ENCODE data around the gene C1orf167. TPM values are rescaled to one million over a fixed set of nuclear protein-coding genes. Genes with fewer than 3 reads are reported as not detected.

C1orf167 gene
- polyA plus RNA-seq, 3 donors = 0.05 TPM; not detected in 2

GRCh38 chr1:11728126-11728806 lies 33.7 kb upstream of the C1orf167 start:
- peaks cover 0 to 5% (median 0%) of the 10 kb centered on the region in 7 donors for H3K9me3 Mint-ChIP-seq
- Histone ChIP-seq H3K9me3 (replicated peaks in 1 of 2; ENCODE audit: control insufficient read depth in 1 of 2, insufficient read depth in 1 of 2, low read length in 2 of 2) (no peaks in the 10 kb centered on the region), H3K4me1 (ENCODE audit: control insufficient read depth in 1 of 2, insufficient read depth in 2 of 2, low read length in 2 of 2) (peaks cover 91 to 95% of the 10 kb centered on the region in 2 donors), H3K36me3 (replicated peaks in 1 of 2; ENCODE audit: control insufficient read depth in 1 of 2, insufficient read depth in 2 of 2, low read length in 2 of 2) (no peaks in the 10 kb centered on the region), H3K4me2 (replicated peaks; ENCODE audit: extremely low read depth, low read length, poor library complexity, severe bottlenecking) (peak overlapping the region; percentile 75), H3K4me3 (replicated peaks in 1 of 3; ENCODE audit: low read depth in 2 of 3, low read length in 3 of 3) (peak overlapping the region in 1 of 3 experiments; percentile 72), H4K20me1 (ENCODE audit: insufficient read depth, low read length) (no peaks in the 10 kb centered on the region), H3K79me2 (ENCODE audit: insufficient read depth, low read length) (peaks cover 3% of the 10 kb centered on the region), H2AFZ (ENCODE audit: insufficient read depth, low read depth, low read length, poor library complexity, severe bottlenecking) (no peak overlapping the region), H3K27me3 (ENCODE audit: control insufficient read depth in 2 of 2, insufficient read depth in 2 of 2, low read length in 2 of 2) (no peaks in the 10 kb centered on the region), H3K9ac (ENCODE audit: insufficient read depth, low read length, poor library complexity, severe bottlenecking) (no peak overlapping the region), H3K27ac (ENCODE audit: low read depth in 1 of 2, low read length in 2 of 2) (peak overlapping the region; percentile 74 to 87)
- peak overlapping the region in 6 of 7 donors; percentile 25 to 98 (median 84) for H3K27ac Mint-ChIP-seq
- no peak overlapping the region for H3K4me3 Mint-ChIP-seq
- 94% methylated on average over 4 of the region's 4 CpGs for WGBS (ENCODE audit: insufficient coverage)
- DNase-seq = no peak
- H3K4me1 Mint-ChIP-seq = peaks cover 92% of the 10 kb centered on the region
- intact Hi-C loops (cut with micrococcal nuclease) = no loop called here
- peaks cover 0 to 2% (median 0%) of the 10 kb centered on the region in 3 donors for H3K27me3 Mint-ChIP-seq (ENCODE audit: low read depth in 3 of 3)
- peaks cover 0 to 3% of the 10 kb centered on the region in 2 donors for H3K36me3 Mint-ChIP-seq
- TF ChIP-seq, protein P1, sequence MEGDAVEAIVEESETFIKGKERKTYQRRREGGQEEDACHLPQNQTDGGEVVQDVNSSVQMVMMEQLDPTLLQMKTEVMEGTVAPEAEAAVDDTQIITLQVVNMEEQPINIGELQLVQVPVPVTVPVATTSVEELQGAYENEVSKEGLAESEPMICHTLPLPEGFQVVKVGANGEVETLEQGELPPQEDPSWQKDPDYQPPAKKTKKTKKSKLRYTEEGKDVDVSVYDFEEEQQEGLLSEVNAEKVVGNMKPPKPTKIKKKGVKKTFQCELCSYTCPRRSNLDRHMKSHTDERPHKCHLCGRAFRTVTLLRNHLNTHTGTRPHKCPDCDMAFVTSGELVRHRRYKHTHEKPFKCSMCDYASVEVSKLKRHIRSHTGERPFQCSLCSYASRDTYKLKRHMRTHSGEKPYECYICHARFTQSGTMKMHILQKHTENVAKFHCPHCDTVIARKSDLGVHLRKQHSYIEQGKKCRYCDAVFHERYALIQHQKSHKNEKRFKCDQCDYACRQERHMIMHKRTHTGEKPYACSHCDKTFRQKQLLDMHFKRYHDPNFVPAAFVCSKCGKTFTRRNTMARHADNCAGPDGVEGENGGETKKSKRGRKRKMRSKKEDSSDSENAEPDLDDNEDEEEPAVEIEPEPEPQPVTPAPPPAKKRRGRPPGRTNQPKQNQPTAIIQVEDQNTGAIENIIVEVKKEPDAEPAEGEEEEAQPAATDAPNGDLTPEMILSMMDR (IDR thresholded peaks at IDR 0.05) = no peak

DNA sequence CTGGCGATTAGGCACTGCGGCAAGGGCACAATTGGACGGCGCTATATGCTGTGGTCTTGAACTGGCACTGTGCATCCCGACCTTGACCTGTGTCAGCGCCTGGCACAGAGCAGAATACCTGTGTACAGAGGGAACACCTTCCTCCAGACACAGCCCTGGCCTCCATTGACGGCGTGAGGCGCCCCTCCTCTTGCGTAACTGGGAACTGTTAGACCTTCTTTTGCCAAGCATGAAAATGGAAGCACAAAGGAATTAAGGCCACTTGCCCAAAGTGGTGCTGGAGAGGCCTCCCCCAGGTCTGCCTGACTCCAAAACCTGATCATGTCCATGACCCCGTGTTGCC lies 32.9 kb upstream of the C1orf167 start:
- H3K36me3 ChIP-seq (replicated peaks in 1 of 2; ENCODE audit: control insufficient read depth in 1 of 2, insufficient read depth in 2 of 2, low read length in 2 of 2) = no peaks in the 10 kb centered on the region
- no peaks in the 10 kb centered on the region for H4K20me1 ChIP-seq (ENCODE audit: insufficient read depth, low read length)
- Mint-ChIP-seq H3K27ac (peak overlapping the region; percentile 92 to 98 (median 98)), H3K9me3 (peaks cover 0 to 5% (median 0%) of the 10 kb centered on the region in 7 donors), H3K27me3 (ENCODE audit: low read depth in 3 of 3) (peaks cover 0 to 3% (median 0%) of the 10 kb centered on the region in 3 donors), H3K36me3 (peaks cover 0 to 3% of the 10 kb centered on the region in 2 donors), H3K4me1 (peaks cover 92% of the 10 kb centered on the region), H3K4me3 (peak overlapping the region in 1 of 2 donors; percentile 88)
- DNase-seq = peak in 1 of 3 donors; percentile 29
- 58% methylated on average over 10 of the region's 11 CpGs for WGBS (ENCODE audit: insufficient coverage)
- peaks cover 95 to 98% of the 10 kb centered on the region in 2 donors for H3K4me1 ChIP-seq (ENCODE audit: control insufficient read depth in 1 of 2, insufficient read depth in 2 of 2, low read length in 2 of 2)
- peaks cover 3% of the 10 kb centered on the region for H3K79me2 ChIP-seq (ENCODE audit: insufficient read depth, low read length)
- peak overlapping the region; percentile 30 for H3K9ac ChIP-seq (ENCODE audit: insufficient read depth, low read length, poor library complexity, severe bottlenecking)
- intact Hi-C loops (cut with micrococcal nuclease) = no loop called here
- H3K27me3 ChIP-seq (ENCODE audit: control insufficient read depth in 2 of 2, insufficient read depth in 2 of 2, low read length in 2 of 2) = no peaks in the 10 kb centered on the region
- peak overlapping the region in 1 of 3 experiments; percentile 72 for H3K4me3 ChIP-seq (replicated peaks in 1 of 3; ENCODE audit: low read depth in 2 of 3, low read length in 3 of 3)
- TF ChIP-seq, protein P1 (IDR thresholded peaks at IDR 0.05) = no peak
- peak overlapping the region; percentile 75 for H3K4me2 ChIP-seq (replicated peaks; ENCODE audit: extremely low read depth, low read length, poor library complexity, severe bottlenecking)
- H3K9me3 ChIP-seq (replicated peaks in 1 of 2; ENCODE audit: control insufficient read depth in 1 of 2, insufficient read depth in 1 of 2, low read length in 2 of 2) = no peaks in the 10 kb centered on the region
- no peak overlapping the region for H2AFZ ChIP-seq (ENCODE audit: insufficient read depth, low read depth, low read length, poor library complexity, severe bottlenecking)
- H3K27ac ChIP-seq (ENCODE audit: low read depth in 1 of 2, low read length in 2 of 2) = peak overlapping the region; percentile 74 to 87

Data from CD14-positive monocyte (primary cell).